ENCODE results near the gene RGL1. TPM values are rescaled to one million over a fixed set of nuclear protein-coding genes. Genes with fewer than 3 reads are reported as not detected.

Gene RGL1
- total RNA-seq, result 1 to 10 TPM; 4.0 to 5.1 (median 4.8) TPM

DNA sequence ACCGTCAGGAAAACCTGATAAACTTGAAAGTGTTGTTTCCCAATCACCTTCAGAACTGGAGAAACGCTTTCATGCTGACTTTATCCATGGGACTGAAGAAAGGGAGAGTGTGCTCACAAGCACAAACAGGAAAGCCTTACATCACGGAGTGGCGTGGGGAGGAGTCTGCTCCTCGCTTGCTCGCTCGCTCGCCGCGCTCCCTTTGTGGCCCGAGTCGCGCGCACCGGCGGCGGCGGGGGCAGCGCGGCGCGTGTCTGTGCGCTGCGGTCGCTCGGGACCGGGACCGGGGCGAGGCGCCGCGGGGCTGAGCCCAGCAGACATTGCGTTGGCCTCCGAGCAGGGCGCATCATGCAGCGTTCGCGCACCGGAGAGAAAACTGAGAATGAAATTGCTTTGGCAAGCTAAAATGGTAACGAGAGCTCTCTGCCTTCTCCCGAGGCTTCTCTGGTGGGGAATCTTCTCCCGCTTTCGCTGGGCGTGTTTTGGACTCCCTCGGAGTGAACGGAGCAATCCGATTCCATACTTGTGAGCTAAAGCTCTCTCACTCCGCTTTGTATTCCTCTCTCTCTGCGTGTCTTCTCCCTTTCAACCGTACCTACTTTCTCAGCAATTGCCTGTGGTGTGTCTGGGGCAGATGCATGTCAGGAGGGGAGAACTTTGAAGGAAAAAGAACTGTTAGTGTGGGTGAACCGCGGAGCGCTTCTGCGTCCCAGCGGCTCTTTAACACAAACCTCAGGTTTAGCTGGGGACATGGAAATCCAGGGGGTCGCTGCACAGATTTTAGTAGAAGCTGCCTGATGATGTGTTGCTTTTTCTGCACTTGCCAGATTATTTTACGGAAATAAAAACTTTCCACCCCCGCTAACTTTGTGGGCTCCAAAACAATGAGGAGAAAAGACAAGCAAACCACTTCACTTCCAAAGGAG, at the start of gene RGL1:
TSS of gene RGL1 (plus strand) at position 205 of the 926 bp plus-strand sequence. CDS start at position 383, 178 bp downstream.
- no peaks in the 10 kb centered on the region for H3K36me3 ChIP-seq
- H3K4me1 ChIP-seq, result peaks cover 5 to 9% of the 10 kb centered on the region in 2 donors
- H3K4me3 ChIP-seq, result peak within 1 kb of the TSS; percentile 57 to 70 (median 60)
- ATAC-seq, result peak; percentile 74 to 78
- H3K27me3 ChIP-seq, result no peaks in the 10 kb centered on the region
- H3K27ac ChIP-seq, result peak within 1 kb of the TSS; percentile 36 to 71 (median 52)
- intact Hi-C loops (cut with DNase I; ENCODE audit: low total_unique reads), result loop anchor here (10.0 kb wide), 1 partner anchor 110 kb away; no protein-coding TSS in a partner anchor
- TF ChIP-seq CTCF (IDR thresholded peaks at IDR 0.05 in 4 of 5, conservative IDR thresholded peaks at IDR 0.05 in 1 of 5) (no peak), POLR2A (IDR thresholded peaks at IDR 0.05) (peak; percentile 48 to 74)
- in situ Hi-C loops (cut with MboI; ENCODE audit: low sequenced_read_pairs in 4 of 4), result loop anchor here in 1 of 4 donors (10.0 kb wide), 1 partner anchor 110 kb away; no protein-coding TSS in a partner anchor
- DNase-seq, result peak; percentile 44 to 46
- H3K9me3 ChIP-seq, result peaks cover 0 to 4% (median 0%) of the 10 kb centered on the region in 3 donors

DNA sequence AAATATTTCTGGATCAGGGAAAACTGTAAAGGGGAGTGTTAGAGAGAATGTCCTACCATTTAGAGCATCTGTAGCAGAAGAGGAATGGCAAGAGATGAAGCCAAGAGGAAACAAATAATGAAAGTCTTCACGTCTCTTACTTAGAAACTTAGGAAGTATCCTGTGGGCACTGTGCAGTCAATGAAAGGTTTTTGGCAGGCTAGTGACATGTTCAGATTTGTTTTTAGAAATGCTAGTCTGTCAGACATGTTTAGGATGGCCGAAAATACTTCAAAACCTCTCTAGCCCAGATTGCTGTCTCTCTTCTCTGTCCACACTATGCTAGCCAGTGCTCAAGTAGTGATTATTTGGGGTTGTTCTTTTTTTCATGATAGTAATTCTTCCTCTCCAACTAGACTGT, 48.6 kb upstream of the RGL1 start:
- no peak for DNase-seq
- H3K36me3 ChIP-seq, result no peaks in the 10 kb centered on the region
- H3K4me1 ChIP-seq, result no peaks in the 10 kb centered on the region
- H3K27me3 ChIP-seq, result no peaks in the 10 kb centered on the region
- no peak overlapping the region for H3K27ac ChIP-seq
- ATAC-seq, result no peak
- in situ Hi-C loops (cut with MboI; ENCODE audit: low sequenced_read_pairs in 4 of 4) (no loop called here), intact Hi-C loops (cut with DNase I; ENCODE audit: low total_unique reads) (no loop called here)
- no peak overlapping the region for H3K4me3 ChIP-seq
- no peak for TF ChIP-seq POLR2A (IDR thresholded peaks at IDR 0.05)
- no peak for TF ChIP-seq CTCF (IDR thresholded peaks at IDR 0.05 in 4 of 5, conservative IDR thresholded peaks at IDR 0.05 in 1 of 5)
- H3K9me3 ChIP-seq, result no peaks in the 10 kb centered on the region

DNA sequence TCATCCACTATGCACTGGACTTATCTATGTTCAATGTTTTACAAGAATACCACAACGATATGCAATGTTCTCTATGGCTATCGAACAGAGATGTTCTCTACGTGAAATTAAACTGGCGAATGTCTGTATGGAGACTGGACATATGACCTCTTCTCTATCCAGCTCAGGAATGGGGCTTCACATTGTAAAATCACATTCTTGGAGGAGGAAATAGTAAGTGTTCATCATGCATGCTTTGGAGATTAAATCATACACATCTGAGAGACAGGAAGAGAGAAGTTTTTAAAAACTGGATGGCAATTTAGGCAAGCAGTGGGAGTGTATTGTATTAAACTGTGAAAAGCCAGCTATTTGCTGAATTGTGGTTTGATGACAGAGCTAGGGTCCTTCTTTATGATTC, 47.9 kb upstream of the RGL1 start:
- Histone ChIP-seq H3K27ac (no peak overlapping the region), H3K9me3 (no peaks in the 10 kb centered on the region), H3K27me3 (no peaks in the 10 kb centered on the region), H3K4me3 (no peak overlapping the region), H3K36me3 (no peaks in the 10 kb centered on the region), H3K4me1 (no peaks in the 10 kb centered on the region)
- intact Hi-C loops (cut with DNase I; ENCODE audit: low total_unique reads), result no loop called here
- ATAC-seq (no peak), DNase-seq (no peak)
- in situ Hi-C loops (cut with MboI; ENCODE audit: low sequenced_read_pairs in 4 of 4), result no loop called here
- TF ChIP-seq POLR2A (IDR thresholded peaks at IDR 0.05) (no peak), CTCF (IDR thresholded peaks at IDR 0.05 in 4 of 5, conservative IDR thresholded peaks at IDR 0.05 in 1 of 5) (no peak)

DNA sequence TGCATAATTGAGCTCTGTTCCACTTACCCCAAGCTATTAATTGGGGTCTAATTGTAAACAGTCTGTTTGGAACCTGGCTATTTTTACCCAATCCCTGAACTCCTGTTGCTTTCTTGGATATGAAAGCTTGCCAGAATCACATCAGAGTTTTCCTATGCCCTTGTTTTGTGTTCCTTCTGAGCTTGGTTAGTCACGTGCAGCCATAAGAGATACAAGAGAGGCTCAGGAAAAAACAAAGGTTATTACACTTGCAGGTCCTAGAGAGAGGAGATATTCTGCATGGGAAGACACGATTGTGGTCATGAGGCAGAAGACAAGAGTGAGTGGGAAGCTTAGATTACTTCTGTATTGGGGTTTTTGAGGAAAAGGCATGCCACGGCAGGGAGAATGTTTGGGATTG, 46.0 kb upstream of the RGL1 start:
- Histone ChIP-seq H3K36me3 (no peaks in the 10 kb centered on the region), H3K27me3 (no peaks in the 10 kb centered on the region), H3K4me3 (no peak overlapping the region), H3K27ac (no peak overlapping the region), H3K9me3 (no peaks in the 10 kb centered on the region), H3K4me1 (no peaks in the 10 kb centered on the region)
- in situ Hi-C loops (cut with MboI; ENCODE audit: low sequenced_read_pairs in 4 of 4) (no loop called here), intact Hi-C loops (cut with DNase I; ENCODE audit: low total_unique reads) (no loop called here)
- TF ChIP-seq POLR2A (IDR thresholded peaks at IDR 0.05), result no peak
- TF ChIP-seq CTCF (IDR thresholded peaks at IDR 0.05 in 4 of 5, conservative IDR thresholded peaks at IDR 0.05 in 1 of 5), result no peak
- DNase-seq (no peak), ATAC-seq (no peak)
